Activated gamma-delta T cell (primary cell): ENCODE data around the gene FABP7.
"Not testable (repeated sequence)": the region's sequence is repeated elsewhere in the genome, so short reads cannot be mapped to it uniquely, and the experiment has no call there.

ENCODE experiments used
- DNase-seq: peaks from one replicate; lab custom pipeline; 2025; lab: John Stamatoyannopoulos, UW
- total RNA-seq, 2 donors: gene quantifications; one replicate each; lab custom pipeline; 2026; lab: John Stamatoyannopoulos, UW

The FABP7 gene
- 0 reads per million in 2 donors for total RNA-seq

GRCh38 chr6:122779667-122780066 lies at the start of gene FABP7:
Gene FABP7 (plus strand): TSS chr6:122779716. CDS start chr6:122779795, 79 bp downstream.
- no peak for DNase-seq

- no peak for DNase-seq
These were observed 49.2 kb upstream of the FABP7 start for GRCh38 chr6:122730334-122730733.

GRCh38 chr6:122730775-122731386 lies 48.6 kb upstream of the FABP7 start:
- DNase-seq, result no peak

- no peak for DNase-seq
These were observed 46.3 kb upstream of the FABP7 start for GRCh38 chr6:122733259-122733658.

- DNase-seq, result no peak
These were observed 44.8 kb upstream of the FABP7 start for GRCh38 chr6:122734529-122735395.

GRCh38 chr6:122735582-122735981 lies 43.9 kb upstream of the FABP7 start:
- no peak for DNase-seq

GRCh38 chr6:122736163-122736562 lies 43.4 kb upstream of the FABP7 start:
- DNase-seq, result no peak

GRCh38 chr6:122736616-122737015 lies 42.9 kb upstream of the FABP7 start:
- no peak for DNase-seq

- no peak for DNase-seq
These were observed 39.4 kb upstream of the FABP7 start for GRCh38 chr6:122740091-122740490.

- no peak for DNase-seq
These were observed 38.6 kb upstream of the FABP7 start for GRCh38 chr6:122740936-122741335.

- not testable (repeated sequence) for DNase-seq
These were observed 35.3 kb upstream of the FABP7 start for GRCh38 chr6:122744247-122744646.

- not testable (repeated sequence) for DNase-seq
These were observed 34.7 kb upstream of the FABP7 start for GRCh38 chr6:122744856-122745255.

GRCh38 chr6:122746688-122747087 lies 32.8 kb upstream of the FABP7 start:
- no peak for DNase-seq

GRCh38 chr6:122747573-122747972 lies 31.9 kb upstream of the FABP7 start:
- no peak for DNase-seq

GRCh38 chr6:122748945-122749344 lies 30.6 kb upstream of the FABP7 start:
- DNase-seq, result not testable (repeated sequence)

- DNase-seq, result no peak
These were observed 30.0 kb upstream of the FABP7 start for GRCh38 chr6:122749451-122750050.

- DNase-seq, result no peak
These were observed 28.2 kb upstream of the FABP7 start for GRCh38 chr6:122751326-122751725.

- no peak for DNase-seq
These were observed 27.1 kb upstream of the FABP7 start for GRCh38 chr6:122752459-122752858.

GRCh38 chr6:122753000-122753687 lies 26.4 kb upstream of the FABP7 start:
- DNase-seq, result no peak

- no peak for DNase-seq
These were observed 25.8 kb upstream of the FABP7 start for GRCh38 chr6:122753688-122754056.

GRCh38 chr6:122754191-122754731 lies 25.3 kb upstream of the FABP7 start:
- DNase-seq, result no peak

- DNase-seq, result no peak
These were observed 23.6 kb upstream of the FABP7 start for GRCh38 chr6:122755901-122756300.
